HAP-1 (cell line): ENCODE data around the gene CCDC85C.

Source experiments
- DNase-seq, 2 experiments: peaks; one replicate each; pipeline ENCODE4 v3.0.0-alpha.2; 2016 to 2020; ENCODE audit warnings: low spot score in 2 of 2
- H3K27me3 ChIP-seq: fragments of 250-450 bp; sonication (Bioruptor Pico); 2 replicates; pipeline ENCODE4 v1.5.1; 2020; ENCODE audit warnings: low read depth, mild to moderate bottlenecking, moderate library complexity
- H3K36me3 ChIP-seq: fragments of 250-450 bp; sonication (Bioruptor Pico); replicated peaks from 2 replicates; pipeline ENCODE4 v1.5.1; 2020; ENCODE audit warnings: mild to moderate bottlenecking
- H3K4me1 ChIP-seq: fragments of 250-450 bp; sonication (Bioruptor Pico); 2 replicates; pipeline ENCODE4 v1.5.1; 2020; ENCODE audit warnings: mild to moderate bottlenecking
- H3K4me3 ChIP-seq: fragments of 250-450 bp; sonication (Bioruptor Pico); 2 replicates; pipeline ENCODE4 v1.5.1; 2020; ENCODE audit warnings: mild to moderate bottlenecking, moderate library complexity
- H3K9me3 ChIP-seq: fragments of 250-450 bp; sonication (Bioruptor Pico); 2 replicates; pipeline ENCODE4 v1.5.1; 2020; ENCODE audit warnings: mild to moderate bottlenecking, moderate library complexity
- in situ Hi-C: fragments of 300-500 bp; cut with MboI; formaldehyde crosslinking; loops from 3 replicates; pipeline ENCODE4 v1.14.3; 2020; ENCODE audit warnings: low sequenced_read_pairs, inconsistent platforms, mixed read lengths

Gene CCDC85C

DNA sequence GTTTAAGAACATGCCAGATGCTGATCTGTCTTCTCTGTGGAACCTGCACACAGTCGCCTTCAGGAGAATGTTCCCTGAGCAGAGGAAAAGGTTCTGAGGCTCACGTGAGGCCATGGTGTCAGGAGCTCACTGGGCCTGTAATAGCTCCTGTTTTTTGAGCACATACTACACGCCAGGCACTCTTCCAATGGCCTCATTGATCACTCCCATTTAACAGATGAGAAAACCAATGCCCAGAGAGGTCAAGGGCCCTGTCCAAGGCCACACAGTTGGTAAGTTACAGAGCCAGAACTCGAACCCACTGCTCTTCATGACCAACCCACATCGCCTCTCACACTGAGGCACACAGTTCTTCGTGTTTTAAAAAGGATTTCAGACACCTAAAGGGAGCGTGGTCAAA is 33.6 kb upstream of the CCDC85C start:
- Histone ChIP-seq H3K4me1 (no peaks in the 10 kb centered on the region), H3K36me3 (no peaks in the 10 kb centered on the region), H3K9me3 (no peaks in the 10 kb centered on the region), H3K27me3 (no peaks in the 10 kb centered on the region), H3K4me3 (no peak overlapping the region)
- no peak for DNase-seq
- in situ Hi-C loops: no loop called here

DNA sequence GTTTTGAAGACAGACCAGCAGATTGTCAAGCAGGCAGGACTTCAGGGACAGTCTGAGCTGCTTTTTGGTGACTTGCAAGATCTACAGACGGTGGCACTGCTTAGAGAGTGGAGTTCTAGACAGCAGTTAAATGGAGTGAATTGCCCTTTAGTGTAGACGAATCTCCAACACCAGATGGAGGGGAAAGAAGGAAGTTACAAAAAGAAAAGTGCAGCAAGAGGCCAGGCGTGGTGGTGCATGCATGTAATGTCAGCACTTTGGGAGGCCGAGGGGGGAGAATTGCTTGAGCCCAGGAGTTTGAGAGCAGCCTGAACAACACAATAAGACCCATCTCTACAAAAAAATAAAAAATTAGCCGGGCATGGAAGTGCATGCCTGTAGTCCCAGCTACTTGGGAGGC is 32.5 kb upstream of the CCDC85C start:
- H3K36me3 ChIP-seq: no peaks in the 10 kb centered on the region
- H3K4me1 ChIP-seq: no peaks in the 10 kb centered on the region
- in situ Hi-C loops: no loop called here
- no peaks in the 10 kb centered on the region for H3K27me3 ChIP-seq
- DNase-seq: no peak
- H3K9me3 ChIP-seq: no peaks in the 10 kb centered on the region
- no peak overlapping the region for H3K4me3 ChIP-seq

DNA sequence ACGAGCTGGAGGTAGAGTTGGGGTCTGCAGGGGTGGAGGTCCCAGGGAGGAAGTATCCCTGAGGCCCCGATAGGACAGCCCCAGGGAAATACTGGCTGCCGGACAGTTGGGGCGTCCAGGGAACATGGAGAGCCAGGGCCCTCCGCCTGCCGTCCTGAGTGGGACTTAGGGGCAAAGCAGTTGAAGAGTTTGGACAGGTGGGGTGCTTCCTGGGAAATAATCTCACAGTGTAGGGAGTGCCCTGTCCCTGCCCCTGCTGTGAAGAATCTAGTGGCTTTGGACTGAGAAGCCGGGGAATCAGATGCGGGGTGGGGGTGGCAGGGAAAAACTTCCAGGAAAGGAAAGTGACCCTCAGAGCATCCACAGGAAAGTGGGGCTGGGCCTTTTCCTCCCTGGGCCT is 31.1 kb upstream of the CCDC85C start:
- Histone ChIP-seq H3K27me3 (no peaks in the 10 kb centered on the region), H3K4me3 (no peak overlapping the region), H3K4me1 (no peaks in the 10 kb centered on the region), H3K36me3 (no peaks in the 10 kb centered on the region), H3K9me3 (no peaks in the 10 kb centered on the region)
- in situ Hi-C loops: no loop called here
- no peak for DNase-seq

DNA sequence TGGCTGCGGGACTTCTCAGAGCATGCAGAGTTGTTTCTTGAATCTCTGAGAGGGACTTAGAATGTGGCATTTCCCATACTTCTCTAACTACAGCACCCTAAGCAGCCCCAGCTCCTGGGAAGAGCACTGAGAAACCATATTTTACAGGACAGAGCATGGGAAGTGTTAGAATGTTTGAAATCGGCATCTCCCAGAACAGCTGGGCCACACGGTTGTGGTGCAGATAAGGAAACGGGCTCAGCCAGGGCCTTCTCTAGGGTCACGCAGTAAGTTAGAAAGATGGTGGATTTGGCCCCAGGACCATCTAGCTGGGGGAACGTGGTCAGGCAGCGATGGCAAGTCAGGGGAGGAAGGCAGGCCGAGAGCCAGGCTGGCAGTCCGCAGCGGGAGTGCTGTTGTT is 30.4 kb upstream of the CCDC85C start:
- Histone ChIP-seq H3K36me3 (no peaks in the 10 kb centered on the region), H3K4me1 (no peaks in the 10 kb centered on the region), H3K9me3 (no peaks in the 10 kb centered on the region), H3K4me3 (no peak overlapping the region), H3K27me3 (no peaks in the 10 kb centered on the region)
- in situ Hi-C loops: no loop called here
- DNase-seq: no peak

DNA sequence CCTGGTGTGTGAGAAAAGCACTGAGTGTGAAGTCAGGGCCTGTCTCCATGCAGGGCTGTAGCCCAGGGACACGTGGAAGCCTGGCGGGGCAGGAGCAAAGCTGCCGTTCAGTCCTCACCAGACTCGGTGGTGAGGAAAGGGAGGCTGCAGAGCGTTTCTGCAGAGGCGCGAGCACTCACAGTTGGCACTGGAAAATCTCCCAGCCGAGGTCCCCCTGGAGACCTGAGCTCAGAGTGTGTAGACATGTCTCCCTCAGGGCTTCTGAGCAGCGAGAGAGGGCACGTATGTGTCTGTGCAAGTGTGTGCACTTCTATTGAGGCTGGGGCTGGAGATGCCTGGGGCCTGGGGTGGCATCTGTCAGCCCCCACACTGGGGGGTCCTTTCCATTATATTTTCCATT is 29.9 kb upstream of the CCDC85C start:
- H3K36me3 ChIP-seq: no peaks in the 10 kb centered on the region
- H3K4me3 ChIP-seq: no peak overlapping the region
- no peak for DNase-seq
- no peaks in the 10 kb centered on the region for H3K27me3 ChIP-seq
- H3K4me1 ChIP-seq: no peaks in the 10 kb centered on the region
- no peaks in the 10 kb centered on the region for H3K9me3 ChIP-seq
- in situ Hi-C loops: no loop called here

DNA sequence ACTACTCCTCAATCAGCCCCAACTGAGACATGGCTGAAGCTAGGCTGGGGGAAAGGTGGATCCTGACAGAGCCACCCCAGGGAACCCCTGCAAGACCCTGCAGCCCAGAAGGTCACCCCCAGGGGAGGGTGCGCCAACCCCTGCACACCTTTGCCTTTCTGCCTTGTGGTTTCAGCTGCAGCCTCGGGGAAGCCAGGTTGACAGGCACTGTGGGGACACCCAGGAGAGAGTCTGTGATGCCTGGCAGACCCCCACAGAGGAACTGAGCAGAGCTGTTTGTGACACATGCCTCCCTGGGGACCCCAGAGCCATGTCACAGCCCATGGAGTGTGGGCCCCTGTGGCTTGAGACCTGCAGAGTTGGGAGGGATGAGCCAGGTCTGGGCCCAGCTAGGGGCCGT is 29.1 kb upstream of the CCDC85C start:
- Histone ChIP-seq H3K4me1 (0 out of 2 replicates have a peak, but pooled peaks cover 2% of the 10 kb centered on the region), H3K36me3 (no peaks in the 10 kb centered on the region), H3K27me3 (no peaks in the 10 kb centered on the region), H3K9me3 (no peaks in the 10 kb centered on the region), H3K4me3 (no peak overlapping the region)
- DNase-seq: no peak
- in situ Hi-C loops: no loop called here

DNA sequence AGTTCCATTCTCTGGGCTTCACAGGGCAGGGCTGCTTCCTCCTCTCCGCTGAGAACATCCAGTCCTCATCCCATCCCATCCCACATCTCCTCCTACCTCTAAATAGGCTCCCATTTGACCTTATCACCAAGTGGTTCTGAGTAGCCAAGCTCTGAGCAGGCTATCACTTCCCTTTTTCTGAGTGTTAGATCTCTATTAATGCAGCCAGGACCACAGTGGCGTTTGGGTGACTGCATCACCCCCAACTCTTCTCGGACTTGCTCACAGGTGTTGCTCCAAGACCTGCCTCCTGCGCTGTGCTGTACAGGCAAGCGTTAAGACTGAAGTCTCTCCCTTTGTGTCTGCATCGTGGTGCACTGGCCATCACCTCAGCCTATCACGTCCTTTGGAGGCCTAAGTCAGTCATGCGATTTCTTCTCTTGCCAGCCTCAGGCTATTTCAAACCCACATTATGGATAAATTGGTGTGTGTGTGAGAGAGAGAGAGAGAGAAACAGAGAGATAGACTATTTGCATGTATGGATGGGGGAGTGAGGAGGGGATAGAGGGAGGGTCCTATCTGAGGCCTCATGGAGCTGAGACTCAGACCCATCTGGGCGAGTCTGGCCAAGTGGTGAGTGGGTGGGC is 28.5 kb upstream of the CCDC85C start:
- no peaks in the 10 kb centered on the region for H3K36me3 ChIP-seq
- no peak for DNase-seq
- H3K27me3 ChIP-seq: no peaks in the 10 kb centered on the region
- no peaks in the 10 kb centered on the region for H3K9me3 ChIP-seq
- in situ Hi-C loops: no loop called here
- H3K4me3 ChIP-seq: no peak overlapping the region
- 0 out of 2 replicates have a peak, but pooled peaks cover 2% of the 10 kb centered on the region for H3K4me1 ChIP-seq

DNA sequence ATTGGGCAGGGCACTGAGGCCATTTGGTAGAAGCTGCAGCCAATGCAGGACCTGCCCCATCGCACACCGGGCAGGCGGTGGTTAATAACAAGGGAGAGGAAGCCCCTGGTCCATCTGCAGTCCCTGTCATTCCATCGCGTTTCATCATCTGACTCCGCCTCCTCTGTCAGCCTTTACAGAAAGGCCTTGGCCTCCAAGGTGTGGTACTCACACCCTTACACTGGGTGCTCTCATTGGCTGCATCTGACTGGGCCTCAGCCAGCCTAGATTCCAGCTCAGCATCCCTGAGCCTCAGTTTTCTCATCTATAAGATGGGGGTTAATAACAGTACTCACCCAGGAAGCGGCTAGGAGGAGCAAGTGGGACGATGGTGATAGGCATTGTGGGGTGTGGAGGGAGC is 26.2 kb upstream of the CCDC85C start:
- DNase-seq: no peak
- Histone ChIP-seq H3K27me3 (no peaks in the 10 kb centered on the region), H3K36me3 (no peaks in the 10 kb centered on the region), H3K4me3 (no peak overlapping the region), H3K9me3 (no peaks in the 10 kb centered on the region), H3K4me1 (0 out of 2 replicates have a peak, but pooled peaks cover 2% of the 10 kb centered on the region)
- in situ Hi-C loops: no loop called here

DNA sequence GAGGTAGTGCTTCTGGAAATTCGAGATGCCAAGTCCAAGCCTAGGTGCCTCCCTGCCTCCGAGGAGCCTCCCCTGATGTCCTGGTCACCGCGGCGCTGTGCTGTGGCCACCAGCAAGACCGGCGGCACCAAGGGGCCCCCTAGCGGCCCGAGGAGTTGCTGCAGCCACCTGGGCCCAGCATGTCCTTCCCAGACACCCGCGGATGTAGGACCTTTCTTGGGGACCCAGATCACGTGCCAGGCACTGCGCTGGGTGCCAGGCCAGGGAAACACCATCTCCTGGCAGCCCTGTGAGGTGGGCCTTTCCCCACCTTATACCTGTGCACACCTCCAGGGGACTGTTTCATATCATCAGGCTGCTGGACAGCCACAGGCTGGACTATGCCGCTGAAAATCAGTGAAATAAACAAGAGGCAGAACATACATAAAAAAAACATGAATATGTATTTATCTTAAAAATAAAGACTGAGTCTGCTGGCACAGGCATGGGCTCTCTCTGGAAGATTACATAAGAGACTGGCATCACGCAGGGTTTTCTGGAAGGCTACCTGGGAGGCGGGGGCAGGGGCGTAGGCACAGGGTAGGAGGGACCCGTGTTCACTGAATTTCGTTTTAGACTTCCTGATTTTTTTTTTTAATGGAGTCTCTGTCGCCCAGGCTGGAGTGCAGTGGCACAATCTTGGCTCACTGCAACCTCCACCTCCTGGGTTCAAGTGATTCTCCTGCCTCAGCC is 25.0 kb upstream of the CCDC85C start:
- Histone ChIP-seq H3K9me3 (no peaks in the 10 kb centered on the region), H3K27me3 (no peaks in the 10 kb centered on the region), H3K36me3 (no peaks in the 10 kb centered on the region), H3K4me3 (no peak overlapping the region), H3K4me1 (0 out of 2 replicates have a peak, but pooled peaks cover 2% of the 10 kb centered on the region)
- DNase-seq: peak; percentile 62 to 88
- in situ Hi-C loops: loop anchor here (5.0 kb wide), 1 partner anchor 107 kb away; no protein-coding TSS in a partner anchor

DNA sequence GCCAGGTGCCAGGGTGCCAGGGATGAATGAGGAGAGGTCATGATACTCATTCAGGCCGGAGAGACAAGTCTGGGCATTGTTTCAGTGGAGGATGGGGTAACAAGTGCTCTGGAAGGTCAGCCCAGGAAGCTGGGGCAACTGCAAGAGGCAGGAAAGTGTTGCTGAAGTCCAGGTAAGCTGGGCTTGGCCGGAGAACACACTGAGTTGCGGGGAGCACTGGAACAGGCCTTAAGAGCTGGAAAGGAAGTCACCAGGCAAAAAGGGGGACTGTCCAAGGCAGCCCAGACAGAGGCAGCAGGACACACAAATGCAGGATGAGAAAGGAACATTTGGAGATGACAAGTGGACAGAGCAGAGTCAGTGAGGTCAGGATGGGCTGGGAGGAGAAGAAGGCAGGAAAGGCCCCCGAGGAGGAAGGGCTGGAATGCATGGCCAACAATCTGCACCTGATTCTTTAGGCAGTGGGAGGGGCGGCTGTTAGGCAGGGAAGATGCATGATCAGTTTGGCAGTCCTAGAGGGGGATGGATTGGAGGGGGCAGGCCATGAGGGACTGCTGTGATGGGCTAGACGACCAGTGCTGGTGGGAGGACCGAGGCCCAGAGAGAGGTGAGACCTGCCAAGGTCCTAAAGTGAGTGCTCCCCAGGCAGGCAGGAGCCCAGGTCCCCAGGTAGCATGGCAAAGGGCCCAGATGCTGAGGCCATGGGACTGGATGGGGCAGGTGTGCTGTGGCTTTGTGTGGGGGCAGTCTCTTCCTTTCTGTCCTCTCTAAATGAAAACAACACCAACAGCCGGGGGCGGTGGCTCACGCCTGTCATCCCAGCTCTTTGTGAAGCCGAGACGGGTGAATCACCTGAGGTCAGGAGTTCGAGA is 23.7 kb upstream of the CCDC85C start:
- peaks cover 8% of the 10 kb centered on the region for H3K4me1 ChIP-seq
- H3K27me3 ChIP-seq: no peaks in the 10 kb centered on the region
- no peak overlapping the region for H3K4me3 ChIP-seq
- H3K36me3 ChIP-seq: no peaks in the 10 kb centered on the region
- in situ Hi-C loops: loop anchor here (5.0 kb wide), 1 partner anchor 105 kb away; no protein-coding TSS in a partner anchor
- H3K9me3 ChIP-seq: no peaks in the 10 kb centered on the region
- DNase-seq: no peak

DNA sequence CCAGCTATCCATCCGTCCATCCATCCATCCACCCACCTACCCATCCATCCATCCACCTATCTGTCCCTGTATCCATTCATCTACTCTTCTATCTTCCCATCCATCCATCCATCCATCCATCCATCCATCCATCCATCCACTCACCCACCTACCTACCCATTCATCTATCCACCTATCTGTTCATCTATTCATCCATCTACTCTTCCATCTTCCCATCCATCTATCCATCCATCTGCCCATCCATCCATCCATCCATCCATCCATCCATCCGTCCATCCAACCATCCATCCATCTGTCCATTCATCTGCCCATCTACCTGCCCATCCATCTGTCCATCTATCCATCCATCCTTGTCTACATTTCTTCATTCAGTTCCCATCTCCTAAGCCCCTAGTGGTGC is 23.1 kb upstream of the CCDC85C start:
- Histone ChIP-seq H3K27me3 (no peaks in the 10 kb centered on the region), H3K4me3 (no peak overlapping the region), H3K4me1 (peaks cover 9% of the 10 kb centered on the region), H3K36me3 (no peaks in the 10 kb centered on the region), H3K9me3 (no peaks in the 10 kb centered on the region)
- no peak for DNase-seq
- in situ Hi-C loops: loop anchor here (5.0 kb wide), 1 partner anchor 105 kb away; no protein-coding TSS in a partner anchor

DNA sequence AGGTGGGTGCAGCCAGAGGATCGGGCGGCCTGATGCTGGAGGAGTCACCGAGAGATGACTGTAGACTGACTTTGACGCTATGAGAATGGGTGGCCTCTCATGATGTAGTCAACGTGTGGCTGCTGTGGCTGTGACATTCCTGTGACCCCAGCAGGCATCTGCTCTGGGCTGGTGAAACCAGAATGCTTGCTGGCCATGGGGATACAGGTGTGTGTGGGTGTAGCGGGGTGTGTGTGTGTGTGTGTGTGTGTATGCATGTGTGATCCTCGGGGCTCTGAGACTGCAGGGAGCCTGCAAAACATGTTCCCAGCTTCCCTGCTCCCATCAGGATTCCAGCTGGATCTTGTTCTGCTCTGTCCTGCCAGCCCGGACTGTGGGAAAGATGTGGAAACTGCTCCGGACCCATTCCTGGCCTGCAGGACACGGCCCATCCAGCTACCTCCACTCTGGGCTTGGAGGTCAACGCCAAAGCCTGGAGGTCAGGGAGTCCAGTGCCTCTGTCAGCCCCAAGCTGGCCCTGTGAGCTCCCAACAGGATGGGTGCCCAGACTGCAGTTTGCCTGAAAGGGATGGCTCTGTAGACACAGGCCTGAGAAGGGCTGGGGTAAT is 22.1 kb upstream of the CCDC85C start:
- peaks cover 9% of the 10 kb centered on the region for H3K4me1 ChIP-seq
- DNase-seq: no peak
- no peaks in the 10 kb centered on the region for H3K27me3 ChIP-seq
- H3K4me3 ChIP-seq: no peak overlapping the region
- no peaks in the 10 kb centered on the region for H3K36me3 ChIP-seq
- in situ Hi-C loops: loop anchor here (5.0 kb wide), 1 partner anchor 104 kb away; no protein-coding TSS in a partner anchor
- no peaks in the 10 kb centered on the region for H3K9me3 ChIP-seq

DNA sequence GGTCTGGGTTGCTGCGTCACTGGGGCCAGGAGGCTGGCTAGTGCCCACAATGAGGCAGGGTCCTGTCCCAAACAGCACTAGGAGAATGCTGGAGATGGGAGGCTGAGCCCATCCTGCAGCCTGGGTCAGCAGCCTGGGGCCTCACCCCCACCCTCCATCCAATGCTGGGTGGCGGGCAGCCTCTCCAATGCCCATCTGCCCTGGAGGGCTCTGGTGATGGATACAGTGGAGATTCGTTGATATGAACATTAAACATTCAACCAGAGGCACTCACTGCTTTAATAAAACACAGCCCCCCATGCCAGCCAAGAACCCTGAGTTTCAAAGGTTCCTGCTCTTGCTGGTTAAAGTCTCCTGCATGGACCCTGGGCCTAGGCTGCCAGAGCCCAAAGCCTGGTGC is 21.5 kb upstream of the CCDC85C start:
- Histone ChIP-seq H3K4me3 (no peak overlapping the region), H3K4me1 (peaks cover 9% of the 10 kb centered on the region), H3K36me3 (no peaks in the 10 kb centered on the region), H3K9me3 (no peaks in the 10 kb centered on the region), H3K27me3 (no peaks in the 10 kb centered on the region)
- DNase-seq: no peak
- in situ Hi-C loops: loop anchor here (5.0 kb wide), 1 partner anchor 103 kb away; no protein-coding TSS in a partner anchor
